HepG2 (cell line): ENCODE data around the gene PRELP. TPM values are rescaled to one million over a fixed set of nuclear protein-coding genes. Genes with fewer than 3 reads are reported as not detected.

Experiments
- ATAC-seq: fragments of 200-7000 bp; cut with Tn5 transposase; 3 replicates; pipeline ENCODE4 v1.9.1; 2020; ENCODE audit warnings: mild to moderate bottlenecking, moderate library complexity
- BruUV-seq: library from RNA; stranded (reverse); fragments of 400-500 nt; replicated peaks from 2 replicates; lab custom pipeline; 2021; lab: Mats Ljungman, UMichigan
- CTCF ChIA-PET: fragments of 300-600 bp; formaldehyde crosslinking; extraction: SDS; loops from one replicate; lab custom pipeline; 2021; ENCODE audit warnings: low total read pairs, inconsistent platforms, low intra/inter-chr PET ratio; lab: Yijun Ruan, JAX
- POLR2A ChIA-PET: fragments of 350-600 bp; sonication (Branson Sonifier 250); formaldehyde crosslinking; loops from one replicate; lab custom pipeline; 2020; ENCODE audit warnings: antibody characterized with exemption, inconsistent platforms; lab: Yijun Ruan, JAX
- DNase-seq: peaks from one replicate; pipeline ENCODE4 v3.0.0-alpha.2; 2015; ENCODE audit warnings: low spot score
- FAIRE-seq: peaks from 3 replicates; lab custom pipeline; 2011; peaks lifted over from hg19 to GRCh38; lab: Jason Lieb, UNC
- H2AFZ ChIP-seq: one replicate; pipeline ENCODE4 v1.6.1; 2011; ENCODE audit warnings: low read length, inconsistent platforms
- H3K27ac ChIP-seq: fragments of 300-600 bp; 3 replicates; pipeline ENCODE4 v1.8.0; 2011; ENCODE audit warnings: mixed run types, mild to moderate bottlenecking, mixed read lengths, low read length, inconsistent platforms; ENCODE audit not compliant: insufficient read depth; ENCODE audit errors: extremely low read length
- H3K27me3 ChIP-seq, 2 experiments: fragments of 200-600 bp in 1 of 2; 2 replicates in 1 of 2; 3 replicates in 1 of 2; pipeline versions ENCODE4 v1.6.0 to v1.8.0; 2011; ENCODE audit warnings: low read length in 2 of 2, mild to moderate bottlenecking in 2 of 2, moderate library complexity in 2 of 2, inconsistent platforms in 1 of 2; ENCODE audit not compliant: insufficient read depth in 2 of 2, control insufficient read depth in 1 of 2
- H3K36me3 ChIP-seq, 2 experiments: fragments of 200-600 bp in 1 of 2; replicated peaks in 1 of 2; 2 replicates in 1 of 2; 3 replicates in 1 of 2; pipeline versions ENCODE4 v1.5.1 to v1.8.0; 2011; ENCODE audit warnings: low read length in 2 of 2, inconsistent platforms in 1 of 2; ENCODE audit not compliant: insufficient read depth in 2 of 2, control insufficient read depth in 1 of 2
- H3K4me1 ChIP-seq: 2 replicates; pipeline ENCODE4 v1.5.1; 2012; ENCODE audit warnings: low read length, inconsistent platforms; ENCODE audit not compliant: insufficient read depth
- H3K4me2 ChIP-seq: 2 replicates; pipeline ENCODE4 v1.6.0; 2011; ENCODE audit warnings: low read depth, low read length, inconsistent platforms
- H3K4me3 ChIP-seq, 3 experiments: fragments of 200-600 bp in 1 of 3; sonication (generic), shearing (Covaris generic) in 1 of 3; replicated peaks in 1 of 3; 2 replicates each; pipeline ENCODE4 v1.5.1; 2011 to 2016; ENCODE audit warnings: low read length in 3 of 3, inconsistent platforms in 2 of 3, low read depth in 2 of 3, mild to moderate bottlenecking in 2 of 3, control low read depth in 1 of 3, mixed read lengths in 1 of 3; ENCODE audit not compliant: insufficient read depth in 1 of 3
- H3K79me2 ChIP-seq: one replicate; pipeline ENCODE4 v1.6.1; 2011; ENCODE audit warnings: low read length, inconsistent platforms; ENCODE audit not compliant: insufficient read depth
- H3K9ac ChIP-seq: 2 replicates; pipeline ENCODE4 v1.6.0; 2011; ENCODE audit warnings: mild to moderate bottlenecking, low read depth, low read length, inconsistent platforms; ENCODE audit not compliant: insufficient read depth
- H3K9me3 ChIP-seq: 2 replicates; pipeline ENCODE4 v1.5.1; 2012; ENCODE audit warnings: mild to moderate bottlenecking, low read length
- H4K20me1 ChIP-seq: 2 replicates; pipeline ENCODE4 v1.6.0; 2011; ENCODE audit warnings: inconsistent platforms, mild to moderate bottlenecking, low read length, moderate library complexity; ENCODE audit not compliant: insufficient read depth
- GTF3A ChIP-seq: sonication (generic); formaldehyde crosslinking; conservative IDR thresholded peaks from 2 replicates; pipeline ENCODE4 v1.4.0; 2020; ENCODE audit warnings: mild to moderate bottlenecking, missing genetic modification reagents
- MBNL3 ChIP-seq: fragments of 250-450 bp; sonication (Bioruptor Pico); conservative IDR thresholded peaks from 2 replicates; pipeline ENCODE4 v1.8.0; 2022; ENCODE audit warnings: mild to moderate bottlenecking, inconsistent platforms
- NCOR1 ChIP-seq: fragments of 200-600 bp; sonication (generic); IDR thresholded peaks from 2 replicates; pipeline ENCODE4 v1.7.0; 2017; ENCODE audit warnings: antibody characterized with exemption, low read length, borderline replicate concordance
- RNF219 ChIP-seq: sonication (generic); formaldehyde crosslinking; IDR thresholded peaks from 2 replicates; pipeline ENCODE4 v1.5.0; 2020; ENCODE audit warnings: mild to moderate bottlenecking, missing genetic modification reagents
- SOX6 ChIP-seq, 2 experiments: fragments of 450-650 bp in 1 of 2; sonication (generic) in 1 of 2; formaldehyde crosslinking in 1 of 2; IDR thresholded peaks; 2 replicates each; pipeline versions ENCODE4 v1.4.0 to v1.6.1; 2017 to 2020; ENCODE audit warnings: antibody characterized with exemption in 1 of 2, mild to moderate bottlenecking in 1 of 2, missing genetic modification reagents in 1 of 2
- ZNF776 ChIP-seq: sonication (generic); formaldehyde crosslinking; IDR thresholded peaks from 2 replicates; pipeline ENCODE4 v1.4.0; 2020; ENCODE audit warnings: mild to moderate bottlenecking, missing genetic modification reagents
- WGBS: methylation state at CpG from one replicate; pipeline ENCODE4 v1.1.6; 2017; ENCODE audit warnings: low lambda C conversion rate; 5-methylcytosine and 5-hydroxymethylcytosine counted together
- in situ Hi-C: cut with HindIII; loops from 2 replicates; pipeline ENCODE4 v1.10.0; 2017; ENCODE audit warnings: low pct_unique_long_range_greater_than_20kb; ENCODE audit not compliant: extremely low pct_ligation_motif_present
- intact Hi-C: fragments of 100-400 bp; cut with micrococcal nuclease; formaldehyde crosslinking; loops from one replicate; pipeline ENCODE4 v1.10.0; 2022; ENCODE audit not compliant: unreplicated experiment
- polyA plus RNA-seq, 8 experiments: library from polyadenylated mRNA; depleted of rRNA in 3 of 8; stranded (reverse) in 7 of 8; unstranded in 1 of 8; fragments of >200 nt; fragmentation: Illumina TruSeq in 4 of 8; extraction: Trizol in 4 of 8; gene quantifications; 2 replicates each; pipeline versions ENCODE4 v1.2.1 to v1.2.3, GENCODE V29; 2011 to 2016; ENCODE audit warnings: low read depth in 4 of 8, missing spikeins in 1 of 8, mixed read lengths in 1 of 8; ENCODE audit not compliant: insufficient read depth in 1 of 8
- total RNA-seq, 5 experiments: library from RNA; depleted of rRNA; stranded (reverse); fragments of >200 nt; fragmentation: Illumina TruSeq; extraction: Trizol; gene quantifications; 2 replicates each; pipeline ENCODE4 v1.2.3, GENCODE V29; 2016; ENCODE audit warnings: low read depth in 1 of 5

The PRELP gene
- total and polyA plus RNA-seq, 2 of the 13 experiments (the other 11 are each of a cell fraction or from before 2014, with no cell fraction given) = not detected

DNA sequence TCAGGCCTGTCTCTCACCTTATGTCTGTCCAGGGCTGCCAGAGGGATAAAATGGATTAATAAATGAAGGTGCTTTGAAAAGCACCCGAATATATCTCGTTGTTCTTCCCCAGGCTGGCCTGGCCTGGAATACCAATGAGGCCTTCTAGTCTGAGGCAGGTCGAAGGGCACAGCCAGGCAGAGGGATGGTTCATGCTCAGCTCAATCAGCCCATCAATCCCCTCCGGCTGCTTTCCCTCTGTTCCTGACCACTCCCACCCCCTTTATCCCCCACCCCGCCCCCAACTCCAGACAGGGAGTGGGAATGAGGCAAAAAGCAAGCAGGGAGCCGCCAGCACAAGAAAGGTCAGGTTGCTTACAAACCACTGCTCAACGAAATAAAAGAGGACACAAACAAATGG, 40.0 kb upstream of the PRELP start:
- H3K9me3 ChIP-seq = no peaks in the 10 kb centered on the region
- H3K4me1 ChIP-seq = no peaks in the 10 kb centered on the region
- ChIA-PET POLR2A (no interaction called here), CTCF (no interaction called here)
- H4K20me1 ChIP-seq = no peaks in the 10 kb centered on the region
- no TSS peak for BruUV-seq
- DNase-seq = no peak
- H3K4me3 ChIP-seq = no peak overlapping the region
- no peak overlapping the region for H3K4me2 ChIP-seq
- 12% methylated on average over 7 of the region's 7 CpGs for WGBS
- no peak for ATAC-seq
- H2AFZ ChIP-seq = no peak overlapping the region
- peaks cover 2 to 4% of the 10 kb centered on the region in 2 experiments; a peak in 2 of 5 replicates for H3K27me3 ChIP-seq
- H3K79me2 ChIP-seq = no peaks in the 10 kb centered on the region
- intact Hi-C loops = no loop called here
- H3K9ac ChIP-seq = no peak overlapping the region
- no peak for FAIRE-seq
- no peak overlapping the region for H3K27ac ChIP-seq
- no peaks in the 10 kb centered on the region for H3K36me3 ChIP-seq
- TF ChIP-seq RNF219 = no peak
- TF ChIP-seq NCOR1 = no peak
- TF ChIP-seq GTF3A = no peak
- no peak for TF ChIP-seq ZNF776
- TF ChIP-seq MBNL3 (CRISPR knock-in tag) = no peak
- TF ChIP-seq SOX6 (IDR thresholded peaks at IDR 0.05) = no peak
- no peak for TF ChIP-seq SOX6 (CRISPR knock-in tag; IDR thresholded peaks at IDR 0.05)
- in situ Hi-C loops = no loop called here
